SK-N-SH treated with all-trans-retinoic acid at 6 μM for 48 hours (cell line): ENCODE data around the gene SSRP1.

Experiments
- ATAC-seq: fragments of 200-7000 bp; cut with Tn5 transposase; 3 replicates; pipeline ENCODE4 v1.9.1; 2020; ENCODE audit warnings: mild to moderate bottlenecking, moderate library complexity
- ARNTL ChIP-seq: fragments of 450-650 bp; formaldehyde crosslinking; IDR thresholded peaks from 2 replicates; pipeline ENCODE4 v1.5.0; 2020; ENCODE audit warnings: low read depth, mild to moderate bottlenecking, moderate library complexity, borderline replicate concordance
- BACH2 ChIP-seq: fragments of 250-450 bp; sonication (Bioruptor Pico); IDR thresholded peaks from 2 replicates; pipeline ENCODE4 v1.9.0; 2021; ENCODE audit warnings: mild to moderate bottlenecking, borderline replicate concordance
- CREB5 ChIP-seq: fragments of 250-450 bp; sonication (Bioruptor Pico); IDR thresholded peaks from 2 replicates; pipeline ENCODE4 v1.5.1; 2020; ENCODE audit warnings: low read depth, mild to moderate bottlenecking, moderate library complexity
- CSDC2 ChIP-seq: fragments of 250-450 bp; sonication (Bioruptor Pico); IDR thresholded peaks from 2 replicates; pipeline ENCODE4 v1.5.0; 2020; ENCODE audit warnings: mild to moderate bottlenecking, moderate library complexity
- CSRNP3 ChIP-seq: fragments of 250-450 bp; sonication (Bioruptor Pico); IDR thresholded peaks from 2 replicates; pipeline ENCODE4 v1.5.1; 2021; ENCODE audit warnings: mild to moderate bottlenecking, moderate library complexity
- ESRRG ChIP-seq: fragments of 250-450 bp; sonication (Bioruptor Pico); IDR thresholded peaks from 2 replicates; pipeline ENCODE4 v1.6.1; 2021; ENCODE audit warnings: mild to moderate bottlenecking
- GLIS3 ChIP-seq: fragments of 250-450 bp; sonication (Bioruptor Pico); IDR thresholded peaks from 2 replicates; pipeline ENCODE4 v1.5.0; 2020; ENCODE audit warnings: mild to moderate bottlenecking, moderate library complexity
- ISL1 ChIP-seq: fragments of 250-450 bp; sonication (Bioruptor Pico); IDR thresholded peaks from 2 replicates; pipeline ENCODE4 v2.1.2; 2022; ENCODE audit warnings: mild to moderate bottlenecking, moderate library complexity
- OSR1 ChIP-seq: fragments of 250-450 bp; sonication (Bioruptor Pico); IDR thresholded peaks from 2 replicates; pipeline ENCODE4 v1.8.0; 2022; ENCODE audit warnings: moderate library complexity, mild to moderate bottlenecking, inconsistent platforms
- POU6F1 ChIP-seq: fragments of 250-450 bp; sonication (Bioruptor Pico); IDR thresholded peaks from 2 replicates; pipeline ENCODE4 v1.8.0; 2021; ENCODE audit warnings: low read depth, mild to moderate bottlenecking, moderate library complexity, borderline replicate concordance
- PPARA ChIP-seq: fragments of 250-450 bp; sonication (Bioruptor Pico); IDR thresholded peaks from 2 replicates; pipeline ENCODE4 v1.5.0; 2020; ENCODE audit warnings: mild to moderate bottlenecking, borderline replicate concordance
- RARB ChIP-seq: fragments of 250-450 bp; sonication (Bioruptor Pico); IDR thresholded peaks from 2 replicates; pipeline ENCODE4 v1.8.0; 2021; ENCODE audit warnings: mild to moderate bottlenecking, moderate library complexity
- SNAI2 ChIP-seq: fragments of 250-450 bp; sonication (Bioruptor Pico); IDR thresholded peaks from 2 replicates; pipeline ENCODE4 v1.5.0; 2020; ENCODE audit warnings: mild to moderate bottlenecking, moderate library complexity
- TCF4 ChIP-seq: fragments of 250-450 bp; sonication (Bioruptor Pico); IDR thresholded peaks from 2 replicates; pipeline ENCODE4 v1.8.0; 2021; ENCODE audit warnings: mild to moderate bottlenecking, moderate library complexity, borderline replicate concordance
- TOX ChIP-seq: fragments of 250-450 bp; sonication (Bioruptor Pico); IDR thresholded peaks from 2 replicates; pipeline ENCODE4 v1.8.0; 2021; ENCODE audit warnings: mild to moderate bottlenecking, moderate library complexity, borderline replicate concordance
- TSHZ2 ChIP-seq: fragments of 250-450 bp; sonication (Bioruptor Pico); IDR thresholded peaks from 2 replicates; pipeline ENCODE4 v1.5.0; 2020; ENCODE audit warnings: mild to moderate bottlenecking, moderate library complexity
- ZC3H10 ChIP-seq: fragments of 250-450 bp; sonication (Bioruptor Pico); IDR thresholded peaks from 2 replicates; pipeline ENCODE4 v1.5.1; 2021; ENCODE audit warnings: mild to moderate bottlenecking, moderate library complexity
- ZFP3 ChIP-seq: fragments of 250-450 bp; sonication (Bioruptor Pico); IDR thresholded peaks from 2 replicates; pipeline ENCODE4 v1.5.0; 2020; ENCODE audit warnings: mild to moderate bottlenecking, moderate library complexity
- ZFP30 ChIP-seq: fragments of 450-650 bp; formaldehyde crosslinking; IDR thresholded peaks from 2 replicates; pipeline ENCODE4 v1.5.0; 2022; ENCODE audit warnings: mild to moderate bottlenecking, moderate library complexity
- ZNF565 ChIP-seq: fragments of 450-650 bp; formaldehyde crosslinking; conservative IDR thresholded peaks from 2 replicates; pipeline ENCODE4 v1.5.0; 2020; ENCODE audit warnings: low read depth, mild to moderate bottlenecking, moderate library complexity
- ZNF70 ChIP-seq: fragments of 450-650 bp; formaldehyde crosslinking; IDR thresholded peaks from 2 replicates; pipeline ENCODE4 v1.5.0; 2020; ENCODE audit warnings: mild to moderate bottlenecking, moderate library complexity
- ZNF8 ChIP-seq: fragments of 450-650 bp; formaldehyde crosslinking; IDR thresholded peaks from 2 replicates; pipeline ENCODE4 v1.5.0; 2020; ENCODE audit warnings: mild to moderate bottlenecking, moderate library complexity

The SSRP1 gene

GRCh38 chr11:57370251-57370650, 34.6 kb upstream of the SSRP1 start:
- ATAC-seq, result no peak
- TF ChIP-seq CREB5 (no peak), ZFP3 (CRISPR knock-in tag) (no peak)
- TF ChIP-seq, all 23 proteins: peak for 0

- no peak for ATAC-seq
- TF ChIP-seq ZNF70 (CRISPR knock-in tag) (no peak), ZNF565 (CRISPR knock-in tag) (no peak), ARNTL (no peak), ESRRG (CRISPR knock-in tag) (no peak), POU6F1 (CRISPR knock-in tag) (no peak), RARB (CRISPR knock-in tag) (no peak), CSDC2 (CRISPR knock-in tag) (no peak), ZNF8 (CRISPR knock-in tag) (no peak), GLIS3 (CRISPR knock-in tag) (no peak), ZC3H10 (no peak), OSR1 (CRISPR knock-in tag) (no peak), SNAI2 (CRISPR knock-in tag) (no peak), CSRNP3 (CRISPR knock-in tag) (no peak), TCF4 (CRISPR knock-in tag) (no peak)
- TF ChIP-seq, all 23 proteins: peak for 0
These were observed 33.1 kb upstream of the SSRP1 start for GRCh38 chr11:57368845-57369232.

- no peak for ATAC-seq
- TF ChIP-seq TOX (no peak), OSR1 (CRISPR knock-in tag) (no peak), ARNTL (no peak), PPARA (CRISPR knock-in tag) (no peak), TSHZ2 (CRISPR knock-in tag) (no peak), ZNF70 (CRISPR knock-in tag) (no peak), SNAI2 (CRISPR knock-in tag) (no peak), POU6F1 (CRISPR knock-in tag) (no peak), ISL1 (no peak), RARB (CRISPR knock-in tag) (no peak), ESRRG (CRISPR knock-in tag) (no peak), ZFP30 (CRISPR knock-in tag) (no peak), CREB5 (no peak), BACH2 (CRISPR knock-in tag) (no peak), ZNF565 (CRISPR knock-in tag) (no peak)
- TF ChIP-seq, all 23 proteins: peak for 0
These were observed 32.6 kb upstream of the SSRP1 start for GRCh38 chr11:57368106-57368844.
